H1 (cell line): ENCODE results near the gene TMEM132A. TPM values are rescaled to one million over a fixed set of nuclear protein-coding genes. Genes with fewer than 3 reads are reported as not detected.
A peak's percentile ranks its signal among the peaks of the same experiment; 100 is the strongest.

Experiments used
- CTCF ChIA-PET: fragments of 300-600 bp; sonication (Branson Sonifier 250); formaldehyde crosslinking; loops from one replicate; lab custom pipeline; 2021; ENCODE audit not compliant: partially characterized antibody; lab: Charles Lee
- POLR2A ChIA-PET: fragments of 300-600 bp; sonication (Branson Sonifier 250); formaldehyde crosslinking; loops from one replicate; lab custom pipeline; 2021; ENCODE audit warnings: inconsistent platforms; ENCODE audit not compliant: partially characterized antibody; lab: Charles Lee
- DNase-seq, 2 experiments: peaks; one replicate each; pipeline versions ENCODE4 v3.0.0 to v3.0.0-alpha.2; 2010 to 2022; ENCODE audit warnings: low spot score in 2 of 2, low read depth in 1 of 2, mixed read lengths in 1 of 2
- FAIRE-seq: peaks from 2 replicates; lab custom pipeline; 2011; peaks lifted over from hg19 to GRCh38; lab: Jason Lieb, UNC
- H2AFZ ChIP-seq: 2 replicates; pipeline ENCODE4 v1.8.1; 2012; ENCODE audit warnings: low read length, inconsistent platforms
- H2AK5ac ChIP-seq: 2 replicates; pipeline ENCODE4 v1.6.1; 2013; ENCODE audit warnings: low read depth, low read length
- H2BK120ac ChIP-seq: replicated peaks from 2 replicates; pipeline ENCODE3; 2013; ENCODE audit warnings: low read depth, low read length, inconsistent platforms
- H2BK12ac ChIP-seq: 2 replicates; pipeline ENCODE4 v1.6.1; 2013; ENCODE audit warnings: low read depth, low read length
- H2BK15ac ChIP-seq: 2 replicates; pipeline ENCODE4 v1.6.1; 2013; ENCODE audit warnings: low read length
- H2BK20ac ChIP-seq: 2 replicates; pipeline ENCODE4 v1.6.1; 2013; ENCODE audit warnings: low read length
- H2BK5ac ChIP-seq: 2 replicates; pipeline ENCODE4 v1.6.1; 2013; ENCODE audit warnings: low read depth, low read length
- H3K14ac ChIP-seq: 2 replicates; pipeline ENCODE4 v1.6.1; 2013; ENCODE audit warnings: inconsistent platforms; ENCODE audit not compliant: insufficient read length
- H3K18ac ChIP-seq: 2 replicates; pipeline ENCODE4 v1.6.1; 2013; ENCODE audit warnings: low read length; ENCODE audit errors: extremely low read depth
- H3K23ac ChIP-seq: 2 replicates; pipeline ENCODE4 v1.6.1; 2013; ENCODE audit warnings: inconsistent platforms; ENCODE audit not compliant: insufficient read length
- H3K23me2 ChIP-seq: 2 replicates; pipeline ENCODE4 v1.6.1; 2013; ENCODE audit warnings: low read depth, low read length
- H3K27ac ChIP-seq: 2 replicates; pipeline ENCODE4 v1.6.1; 2011; ENCODE audit warnings: low read depth, low read length, inconsistent platforms
- H3K27me3 ChIP-seq, 4 experiments: replicated peaks in 1 of 4; 1 replicate in 1 of 4; 2 replicates in 3 of 4; pipeline versions ENCODE4 v1.6.1 to v1.8.1; 2011 to 2013; ENCODE audit warnings: low read length in 3 of 4, mild to moderate bottlenecking in 3 of 4, inconsistent platforms in 2 of 4, mixed read lengths in 2 of 4, moderate library complexity in 1 of 4; ENCODE audit not compliant: control insufficient read depth in 3 of 4, insufficient read depth in 3 of 4; ENCODE audit errors: extremely low read depth in 1 of 4
- H3K36me3 ChIP-seq, 4 experiments: 2 replicates each; pipeline versions ENCODE4 v1.6.1 to v1.8.1; 2011 to 2013; ENCODE audit warnings: mild to moderate bottlenecking in 4 of 4, low read length in 3 of 4, moderate library complexity in 2 of 4, control low read depth in 1 of 4, inconsistent platforms in 1 of 4; ENCODE audit not compliant: insufficient read depth in 4 of 4, control insufficient read depth in 2 of 4
- H3K4ac ChIP-seq: replicated peaks from 2 replicates; pipeline ENCODE3; 2013; ENCODE audit warnings: low read length, low read depth, mixed read lengths, inconsistent platforms; ENCODE audit not compliant: insufficient read length
- H3K4me1 ChIP-seq, 4 experiments: replicated peaks in 1 of 4; 1 replicate in 1 of 4; 2 replicates in 3 of 4; pipeline versions ENCODE4 v1.6.1 to v1.8.1; 2011 to 2013; ENCODE audit warnings: low read length in 3 of 4, inconsistent platforms in 2 of 4, mixed read lengths in 1 of 4; ENCODE audit not compliant: insufficient read depth in 4 of 4, control insufficient read depth in 3 of 4
- H3K4me2 ChIP-seq, 2 experiments: 2 replicates each; pipeline versions ENCODE4 v1.6.1 to v1.8.1; 2011 to 2013; ENCODE audit warnings: low read depth in 2 of 2, low read length in 2 of 2, control low read depth in 1 of 2, inconsistent platforms in 1 of 2, mild to moderate bottlenecking in 1 of 2; ENCODE audit not compliant: insufficient read depth in 1 of 2
- H3K4me3 ChIP-seq, 4 experiments: fragments of 200-600, 300-600 bp in 1 of 4; sonication (generic), shearing (Covaris generic), sonication (Bioruptor Twin) in 1 of 4; 2 replicates each; pipeline versions ENCODE4 v1.5.1 to v1.8.1; 2011 to 2016; ENCODE audit warnings: low read length in 4 of 4, low read depth in 3 of 4, control low read depth in 2 of 4, inconsistent platforms in 2 of 4, mild to moderate bottlenecking in 2 of 4, mixed read lengths in 1 of 4, moderate library complexity in 1 of 4; ENCODE audit not compliant: insufficient read depth in 2 of 4; ENCODE audit errors: extremely low read depth in 1 of 4
- H3K56ac ChIP-seq: replicated peaks from 2 replicates; pipeline ENCODE3; 2013; ENCODE audit warnings: low read depth, mild to moderate bottlenecking, mixed read lengths, low read length, inconsistent platforms; ENCODE audit not compliant: insufficient read length
- H3K79me1 ChIP-seq: 2 replicates; pipeline ENCODE4 v1.6.1; 2013; ENCODE audit warnings: low read depth, low read length, control low read depth
- H3K79me2 ChIP-seq, 2 experiments: 2 replicates each; pipeline versions ENCODE4 v1.6.1 to v1.8.1; 2012 to 2013; ENCODE audit warnings: low read length in 2 of 2, mild to moderate bottlenecking in 2 of 2, inconsistent platforms in 1 of 2; ENCODE audit not compliant: insufficient read depth in 2 of 2, control insufficient read depth in 1 of 2
- H3K9ac ChIP-seq, 4 experiments: replicated peaks in 1 of 4; 1 replicate in 1 of 4; 2 replicates in 3 of 4; pipeline versions ENCODE4 v1.6.1 to v1.8.1; 2011 to 2013; ENCODE audit warnings: low read depth in 3 of 4, low read length in 3 of 4, control low read depth in 2 of 4, mild to moderate bottlenecking in 2 of 4, moderate library complexity in 2 of 4, inconsistent platforms in 1 of 4; ENCODE audit errors: extremely low read depth in 1 of 4
- H3K9me3 ChIP-seq, 2 experiments: 2 replicates each; pipeline versions ENCODE4 v1.6.1 to v1.8.1; 2012 to 2013; ENCODE audit warnings: mild to moderate bottlenecking in 2 of 2, moderate library complexity in 2 of 2, control low read depth in 1 of 2, inconsistent platforms in 1 of 2, low read depth in 1 of 2, low read length in 1 of 2, mixed read lengths in 1 of 2; ENCODE audit not compliant: insufficient read depth in 2 of 2
- H4K20me1 ChIP-seq, 2 experiments: replicated peaks in 1 of 2; 2 replicates each; pipeline versions ENCODE3 to v1.8.1; 2011 to 2013; ENCODE audit warnings: inconsistent platforms in 2 of 2, low read length in 2 of 2, mild to moderate bottlenecking in 1 of 2; ENCODE audit not compliant: insufficient read depth in 2 of 2, control insufficient read depth in 1 of 2
- H4K5ac ChIP-seq: 2 replicates; pipeline ENCODE4 v1.6.1; 2013; ENCODE audit warnings: low read length, low read depth, mixed read lengths, inconsistent platforms; ENCODE audit not compliant: insufficient read length
- H4K8ac ChIP-seq: 2 replicates; pipeline ENCODE4 v1.8.0; 2013; ENCODE audit warnings: mild to moderate bottlenecking, moderate library complexity, low read length, inconsistent platforms; ENCODE audit not compliant: insufficient read depth; ENCODE audit errors: extremely low read depth
- H4K91ac ChIP-seq: replicated peaks from 2 replicates; pipeline ENCODE3; 2013; ENCODE audit warnings: low read length, mixed read lengths, inconsistent platforms; ENCODE audit not compliant: insufficient read length
- BACH1 ChIP-seq: IDR thresholded peaks from 2 replicates; pipeline ENCODE4 v1.6.1; 2012; ENCODE audit warnings: low read length, improper control_type of control experiment
- BCL11A ChIP-seq, 2 experiments: IDR thresholded peaks; one replicate each; pipeline ENCODE4 v1.6.1; 2011; ENCODE audit warnings: low read depth in 2 of 2, low read length in 2 of 2, mild to moderate bottlenecking in 2 of 2
- BRCA1 ChIP-seq: IDR thresholded peaks from 2 replicates; pipeline ENCODE4 v1.6.1; 2012; ENCODE audit warnings: low read depth, low read length, improper control_type of control experiment
- CREB1 ChIP-seq: IDR thresholded peaks from 2 replicates; pipeline ENCODE4 v1.6.1; 2012; ENCODE audit warnings: inconsistent platforms
- GABPA ChIP-seq: IDR thresholded peaks from 2 replicates; pipeline ENCODE4 v1.6.1; 2011; ENCODE audit warnings: mild to moderate bottlenecking, low read length, moderate library complexity, borderline replicate concordance; ENCODE audit not compliant: insufficient read depth
- POLR2AphosphoS5 ChIP-seq: IDR thresholded peaks from 2 replicates; pipeline ENCODE4 v1.6.1; 2011; ENCODE audit warnings: low read depth, low read length
- RBBP5 ChIP-seq: IDR thresholded peaks from 2 replicates; pipeline ENCODE4 v1.7.1; 2012; ENCODE audit warnings: low read depth, mild to moderate bottlenecking, inconsistent platforms, low read length, moderate library complexity, borderline replicate concordance
- WGBS, 2 experiments: shearing (Covaris generic) in 1 of 2; methylation state at CpG; one replicate each; pipeline versions ENCODE4 v1.1.6 to v1.1.7; 2013 to 2015; ENCODE audit warnings: low lambda C conversion rate in 2 of 2, mixed read lengths in 2 of 2, inconsistent platforms in 1 of 2, low coverage in 1 of 2, missing lambda C conversion rate in 1 of 2; ENCODE audit not compliant: insufficient replicate concordance in 2 of 2, insufficient coverage in 1 of 2, insufficient read length in 1 of 2; ENCODE audit errors: extremely low coverage in 1 of 2, missing lambda C conversion rate in 1 of 2; 5-methylcytosine and 5-hydroxymethylcytosine counted together
- polyA plus RNA-seq, 7 experiments: library from polyadenylated mRNA; depleted of rRNA in 3 of 7; stranded (reverse) in 5 of 7; unstranded in 2 of 7; fragments of >200 nt in 5 of 7; fragments of 200-250 nt in 2 of 7; gene quantifications; 1 replicate in 5 of 7; 2 replicates in 1 of 7; 4 replicates in 1 of 7; pipeline versions ENCODE4 v1.2.1 to v1.2.3, GENCODE V29; 2011 to 2013; ENCODE audit warnings: missing spikeins in 2 of 7, mixed read lengths in 2 of 7
- total RNA-seq: library from RNA; stranded (reverse); fragmentation: NEBNext Ultra II Directional; extraction: Animal tissue kit (Norgen Biotek cat#: 25700); gene quantifications from 2 replicates; pipeline ENCODE4 v1.2.1, GENCODE V29; 2021

Gene TMEM132A
- total and polyA plus RNA-seq, 2 of the 8 experiments (the other 6 are each of a cell fraction or from before 2014, with no cell fraction given), result 46.6 to 97.9 TPM

- Histone ChIP-seq H3K4ac (no peak overlapping the region), H3K9me3 (no peaks in the 10 kb centered on the region), H3K23ac (no peak overlapping the region), H3K36me3 (peaks cover 0 to 10% (median 5%) of the 10 kb centered on the region in 4 experiments; a peak in 5 of 8 replicates), H2AK5ac (no peak overlapping the region), H2BK15ac (no peak overlapping the region), H2BK5ac (no peak overlapping the region), H3K79me2 (no peaks in the 10 kb centered on the region), H3K4me2 (no peak overlapping the region), H3K4me3 (no peak overlapping the region), H3K27me3 (no peaks in the 10 kb centered on the region), H4K8ac (no peak overlapping the region), H3K9ac (no peak overlapping the region), H4K20me1 (peaks cover 0 to 5% of the 10 kb centered on the region in 2 experiments), H2BK120ac (no peak overlapping the region), H3K56ac (no peak overlapping the region), H3K14ac (no peak overlapping the region), H3K18ac (no peak overlapping the region), H3K79me1 (no peaks in the 10 kb centered on the region), H3K23me2 (no peaks in the 10 kb centered on the region), H2BK20ac (no peak overlapping the region), H3K27ac (no peak overlapping the region), H2AFZ (no peak overlapping the region), H2BK12ac (no peak overlapping the region), H4K91ac (no peak overlapping the region), H3K4me1 (no peaks in the 10 kb centered on the region; a peak in 2 of 7 replicates), H4K5ac (no peak overlapping the region)
- ChIA-PET CTCF (interaction anchor here (1.2 to 2.3 kb wide), 6 partner anchors 9 to 190 kb away, joined by 3 to 5 read pairs (median 4); no protein-coding TSS in a partner anchor), POLR2A (interaction anchor here (1.3 to 1.7 kb wide), 3 partner anchors 14 to 24 kb away, joined by 3 to 5 read pairs (median 5); partner anchors contain the start of gene TMEM132A)
- 98% methylated on average over 7 of the region's 7 CpGs; no CpG with 5 or more reads in 1 of the 2 experiments for WGBS, 2 experiments
- TF ChIP-seq GABPA (no peak), POLR2AphosphoS5 (peak; percentile 49; the same call in 1 of the 2 replicates), BACH1 (no peak), CREB1 (no peak), BRCA1 (no peak), BCL11A (IDR thresholded peaks at IDR 0.05; ENCODE audit: low read depth in 2 of 2, low read length in 2 of 2) (no peak), RBBP5 (no peak)
- DNase-seq, result no peak
- FAIRE-seq, result no peak
Observed at GRCh38 chr11:60939301-60939700, 15.0 kb downstream of the TMEM132A start.
